ENCODE measurements around the gene SERPINB8.

SERPINB8 gene

DNA sequence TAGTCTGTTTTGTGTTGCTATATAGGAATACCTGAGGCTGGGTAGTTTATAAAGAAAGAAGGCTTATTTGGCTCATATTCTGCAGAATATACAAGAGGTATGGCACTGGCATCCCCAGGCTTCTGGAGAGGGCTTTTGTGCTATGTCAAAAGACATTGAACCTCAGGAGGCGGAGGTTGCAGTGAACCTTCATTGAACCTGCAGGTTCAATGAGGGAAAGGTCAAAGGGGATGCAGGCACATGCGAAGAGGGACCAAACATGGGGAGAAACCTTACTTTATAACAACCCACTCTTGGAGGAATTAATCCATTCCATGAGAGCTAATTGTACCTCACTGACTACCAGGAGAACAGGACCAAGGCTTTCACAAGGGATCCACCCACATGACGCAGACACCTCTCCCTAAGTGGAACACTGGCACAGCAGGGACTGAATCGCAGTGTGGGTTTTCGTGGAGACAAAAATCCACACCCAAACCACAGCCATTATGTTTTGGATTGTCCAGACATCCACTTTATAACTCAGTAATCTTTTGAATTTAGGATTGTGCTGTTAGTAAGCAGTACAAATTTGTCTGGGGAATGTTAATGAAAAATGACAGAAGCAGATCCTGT lies 4.1 kb upstream of the SERPINB8 start:
- no peak for DNase-seq

DNA sequence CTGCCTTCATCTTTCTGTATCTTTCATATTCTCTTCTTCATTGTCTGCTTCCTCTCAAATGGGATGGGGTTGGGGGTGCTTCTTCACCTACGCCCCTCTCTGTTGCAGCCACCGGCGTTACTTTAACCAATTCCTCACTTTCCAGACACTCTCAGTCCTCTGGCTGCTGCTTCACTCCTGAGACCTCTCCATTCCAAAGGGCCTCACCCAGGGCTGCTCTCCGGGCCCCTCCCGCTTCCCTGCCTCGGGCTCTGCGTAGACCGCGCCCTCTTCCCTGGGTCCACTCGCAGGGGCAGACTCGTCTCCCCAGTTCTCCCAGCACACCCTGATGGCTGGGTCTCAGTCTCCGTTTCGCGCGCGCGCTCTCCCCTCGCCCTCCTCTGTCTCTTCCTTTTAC lies 926 bp downstream of the SERPINB8 start:
- DNase-seq, result no peak

DNA sequence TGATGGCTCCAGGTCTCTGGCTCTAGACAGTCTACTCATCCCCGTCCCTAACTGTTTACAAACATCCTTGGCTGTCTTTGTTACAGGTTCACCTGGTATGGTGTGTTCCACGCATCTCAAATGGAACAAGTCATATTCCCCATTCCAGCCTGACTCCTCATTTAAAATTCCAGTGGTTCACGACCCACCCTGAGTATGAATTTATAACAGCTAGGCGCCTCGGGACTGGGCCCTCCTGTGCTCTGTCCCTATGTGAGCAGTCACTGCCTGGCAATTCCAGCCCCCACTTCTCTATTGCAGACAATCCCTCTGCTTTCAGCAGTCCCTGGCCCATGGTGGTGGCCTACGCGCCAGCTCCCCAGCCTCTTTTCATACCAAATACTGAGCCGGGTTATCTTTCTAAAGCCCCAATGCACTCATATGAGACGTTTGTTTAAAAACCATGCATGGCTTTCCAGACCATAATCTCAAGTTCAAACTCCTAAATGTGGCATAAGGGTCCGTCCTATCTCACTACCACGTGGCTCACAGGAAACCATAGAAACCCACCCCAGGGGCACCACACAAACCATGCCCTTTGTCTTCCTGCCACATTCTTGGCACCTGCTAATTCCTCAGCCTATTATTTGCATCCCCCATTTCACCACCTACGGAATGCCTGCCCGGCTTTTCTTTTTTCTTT lies 1.6 kb downstream of the SERPINB8 start:
- DNase-seq, result no peak

DNA sequence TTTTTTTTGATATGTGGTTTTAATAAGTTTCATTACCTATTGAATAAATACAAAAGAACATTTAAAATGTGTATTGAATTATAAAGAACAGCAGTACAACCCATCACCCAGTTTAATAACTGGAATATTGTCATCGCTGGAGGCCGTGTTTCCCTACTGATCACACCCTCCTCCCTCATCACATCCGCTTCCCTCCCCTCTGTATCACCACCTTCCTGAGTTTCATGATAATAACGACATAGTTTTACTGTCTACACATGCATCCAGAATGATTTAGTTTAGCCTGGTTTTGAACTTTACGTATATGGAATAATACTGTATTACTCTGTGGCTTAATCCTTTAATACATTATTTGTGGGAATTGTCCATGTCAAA lies 2.1 kb downstream of the SERPINB8 start:
- no peak for DNase-seq

DNA sequence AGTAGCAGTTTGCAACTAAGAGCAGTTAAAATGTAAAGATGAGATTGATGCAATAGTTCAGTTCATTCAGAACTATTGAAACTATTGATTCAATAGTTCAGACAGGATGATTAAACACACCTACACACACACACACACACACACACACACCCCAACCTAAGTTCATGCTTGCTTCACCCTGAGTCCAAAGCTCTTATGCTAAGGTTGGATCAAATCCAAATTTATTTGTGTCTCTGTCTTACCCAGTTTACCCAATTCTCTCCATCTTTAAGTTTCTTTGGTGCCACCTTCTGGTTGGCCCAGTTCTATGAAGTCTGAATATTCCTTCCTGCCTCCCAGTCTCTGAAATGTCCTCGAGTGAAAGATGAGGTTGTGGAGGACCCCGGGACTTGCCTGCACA lies 5.1 kb downstream of the SERPINB8 start:
- DNase-seq, result peak; percentile 31

DNA sequence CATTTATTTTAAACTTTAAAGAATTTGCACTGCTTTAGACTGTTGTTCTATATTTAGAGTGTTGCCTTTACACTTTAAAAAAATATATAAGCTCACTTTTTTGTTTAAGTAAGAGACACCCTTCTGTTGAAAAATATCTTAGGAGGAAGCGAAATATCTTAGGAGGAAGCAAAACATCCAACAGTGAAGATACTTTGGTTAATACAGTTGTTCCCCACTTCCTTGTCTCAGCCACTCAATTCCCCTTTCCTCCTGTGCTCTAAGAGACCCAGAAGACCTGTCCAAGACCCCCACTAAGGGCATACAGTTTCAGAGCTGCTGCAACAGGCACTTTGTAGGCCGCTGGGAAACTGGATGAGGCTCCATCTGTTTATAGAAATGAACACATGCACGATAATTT lies 5.7 kb downstream of the SERPINB8 start:
- DNase-seq, result no peak

DNA sequence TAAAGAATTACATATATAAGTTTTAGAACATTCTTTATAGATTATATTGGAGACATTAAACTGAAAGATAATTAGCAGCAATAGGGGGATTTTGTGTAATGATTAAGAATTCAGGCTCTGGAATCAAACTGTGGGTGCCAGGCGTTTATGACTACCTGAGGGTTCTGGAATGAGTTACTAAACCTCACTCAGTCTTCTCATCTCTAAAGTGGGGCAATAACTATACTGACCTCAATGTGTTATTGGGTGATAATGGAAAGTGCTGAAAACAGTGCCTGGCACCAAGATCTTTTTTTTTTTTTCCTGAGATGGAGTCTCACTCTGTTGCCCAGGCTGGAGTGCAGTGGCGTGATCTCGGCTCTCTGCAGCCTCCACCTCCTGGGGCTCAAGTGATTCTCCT lies 7.2 kb downstream of the SERPINB8 start:
- no peak for DNase-seq

DNA sequence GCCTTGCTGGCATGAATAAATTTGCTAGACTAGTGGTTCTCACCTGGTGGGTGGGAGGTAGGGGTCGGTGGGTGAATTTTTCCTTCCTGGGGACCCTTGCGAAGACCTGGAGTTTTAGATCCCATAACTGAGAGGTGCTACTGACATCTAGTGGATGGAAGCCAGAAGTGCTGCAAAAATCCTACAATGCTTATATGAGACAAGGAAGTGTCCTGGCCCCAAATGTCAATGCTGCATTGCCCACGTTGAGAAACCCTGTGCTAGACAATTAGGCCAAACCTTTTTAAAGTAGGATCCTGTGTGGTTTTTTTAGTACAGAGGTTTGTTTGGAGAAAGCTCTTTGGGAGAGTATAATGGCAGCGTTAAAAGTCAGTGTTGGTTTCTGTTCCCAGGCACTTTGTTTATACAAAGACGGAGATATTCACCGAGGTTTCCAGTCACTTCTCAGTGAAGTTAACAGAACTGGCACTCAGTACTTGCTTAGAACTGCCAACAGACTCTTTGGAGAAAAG lies 9.6 kb downstream of the SERPINB8 start:
- peak; percentile 77 for DNase-seq

DNA sequence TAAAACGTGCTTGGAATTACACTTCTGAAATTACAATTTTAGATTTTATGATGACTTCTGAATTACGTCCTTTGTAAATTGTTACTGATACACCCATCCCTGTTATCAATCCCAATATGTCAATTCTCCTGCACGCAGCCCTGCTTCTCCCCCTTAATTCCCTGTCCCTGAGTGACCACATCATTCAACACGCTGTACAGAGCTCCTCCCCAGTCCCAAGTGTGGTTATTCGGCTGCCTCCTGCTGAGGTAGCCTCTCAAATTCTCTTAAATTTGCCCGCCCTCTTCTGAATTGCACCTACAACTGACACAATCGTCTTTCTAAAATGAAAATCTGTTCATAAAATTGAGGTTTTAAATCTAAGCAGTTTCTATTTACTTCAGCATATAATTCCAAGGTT lies 10.1 kb downstream of the SERPINB8 start:
- DNase-seq, result no peak

DNA sequence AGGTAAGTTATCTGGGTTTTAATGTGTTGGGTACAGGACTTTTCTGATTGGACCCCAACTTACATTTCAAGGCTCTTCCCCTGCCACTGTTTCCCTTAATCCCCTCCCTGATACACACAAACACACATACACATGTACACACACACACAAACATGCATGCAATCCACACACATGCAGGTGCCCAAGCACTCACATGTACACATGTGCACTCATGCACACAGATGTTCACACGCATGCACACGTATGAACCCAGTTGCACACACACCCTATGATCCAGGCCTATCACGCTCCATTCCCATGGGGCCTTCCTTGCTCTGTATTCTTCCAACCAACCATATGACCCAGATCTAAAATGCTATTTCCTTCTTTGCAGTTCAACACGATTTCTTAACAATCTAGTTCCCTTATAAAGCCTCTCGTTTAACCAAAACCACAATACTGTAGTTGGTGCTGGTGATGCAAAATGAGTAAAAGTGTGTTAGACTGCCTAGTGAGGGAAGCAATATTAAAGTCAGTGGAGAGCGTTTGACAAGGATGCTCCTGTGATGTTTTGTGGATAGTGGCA lies 11.1 kb downstream of the SERPINB8 start:
- DNase-seq, result no peak

DNA sequence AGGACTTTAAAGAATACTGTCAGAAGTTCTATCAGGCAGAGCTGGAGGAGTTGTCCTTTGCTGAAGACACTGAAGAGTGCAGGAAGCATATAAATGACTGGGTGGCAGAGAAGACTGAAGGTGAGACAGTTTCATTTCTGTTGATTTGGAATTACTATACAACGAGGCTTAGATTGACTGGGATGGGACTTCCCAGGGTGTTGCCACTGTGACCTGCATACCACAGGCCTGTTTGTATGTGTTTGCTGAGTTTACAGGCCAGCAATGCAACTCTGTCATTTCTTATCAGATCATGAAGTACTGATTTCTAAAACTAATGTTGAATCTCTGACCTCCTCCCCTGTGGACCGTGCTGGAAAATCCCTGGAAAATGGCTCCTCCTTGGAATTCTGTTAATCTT lies 11.8 kb downstream of the SERPINB8 start:
- no peak for DNase-seq

DNA sequence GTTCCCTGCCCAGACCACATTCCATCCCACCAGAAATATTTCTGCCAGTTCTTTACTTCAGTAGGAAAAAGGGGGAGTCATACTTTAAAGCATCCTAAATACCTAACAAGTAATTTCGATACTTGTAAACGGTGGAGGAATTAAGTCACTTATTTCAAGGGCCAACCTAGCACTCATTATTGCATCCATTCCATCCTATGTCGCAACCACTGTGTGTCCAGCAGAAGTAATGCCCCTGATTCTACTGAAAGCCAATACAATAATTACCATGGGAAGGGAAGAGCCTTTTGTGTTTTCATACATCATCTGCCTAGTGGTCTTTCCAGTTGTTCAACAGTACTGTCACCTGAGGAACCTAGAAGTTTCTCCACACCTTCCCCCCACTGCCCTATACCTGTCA lies 12.5 kb downstream of the SERPINB8 start:
- no peak for DNase-seq

DNA sequence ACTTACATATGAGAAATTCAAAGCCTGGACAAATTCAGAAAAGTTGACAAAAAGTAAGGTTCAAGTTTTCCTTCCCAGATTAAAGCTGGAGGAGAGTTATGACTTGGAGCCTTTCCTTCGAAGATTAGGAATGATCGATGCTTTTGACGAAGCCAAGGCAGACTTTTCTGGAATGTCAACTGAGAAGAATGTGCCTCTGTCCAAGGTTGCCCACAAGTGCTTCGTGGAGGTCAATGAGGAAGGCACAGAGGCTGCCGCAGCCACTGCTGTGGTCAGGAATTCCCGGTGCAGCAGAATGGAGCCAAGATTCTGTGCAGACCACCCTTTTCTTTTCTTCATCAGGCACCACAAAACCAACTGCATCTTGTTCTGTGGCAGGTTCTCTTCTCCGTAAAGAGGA lies 17.0 kb downstream of the SERPINB8 start:
- DNase-seq, result no peak

DNA sequence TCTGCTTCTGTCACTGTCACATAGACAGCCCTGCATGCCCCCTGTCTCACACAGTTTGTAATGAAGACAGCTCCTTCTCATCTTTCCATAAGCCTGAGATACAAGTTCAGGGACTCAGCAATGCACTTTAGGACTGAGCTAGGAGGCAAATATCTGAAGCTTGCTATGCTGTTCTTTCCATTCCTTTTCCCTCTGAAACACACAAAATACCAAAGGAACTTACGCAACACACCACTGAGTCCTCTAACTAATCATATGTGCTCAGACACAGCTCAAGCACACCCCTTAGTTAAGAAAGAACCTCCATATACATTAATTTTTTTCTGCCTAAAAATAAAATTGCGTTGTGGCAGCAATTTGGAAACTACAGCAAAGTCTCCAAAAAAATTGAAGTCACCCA lies 17.9 kb downstream of the SERPINB8 start:
- DNase-seq, result no peak

DNA sequence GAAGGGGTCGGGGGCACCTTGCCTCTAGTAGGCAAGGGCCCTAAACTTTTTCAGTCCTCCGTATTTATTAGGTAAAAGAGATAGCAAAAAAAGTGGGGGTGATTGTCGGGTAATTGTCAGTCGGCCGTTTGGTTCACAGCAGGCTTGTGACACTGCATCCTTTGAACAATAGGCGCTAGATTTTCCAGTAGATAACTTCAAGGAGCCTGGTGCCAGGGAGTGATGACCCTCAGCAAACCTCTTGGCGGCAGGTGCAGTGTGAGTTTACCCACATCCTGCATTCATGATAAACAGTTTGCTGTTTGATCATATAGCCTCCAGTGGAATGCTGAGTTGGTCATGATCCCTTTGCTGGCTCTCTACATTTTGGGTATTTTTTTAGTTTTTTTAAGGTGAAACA lies 22.9 kb downstream of the SERPINB8 start:
- DNase-seq, result no peak

DNA sequence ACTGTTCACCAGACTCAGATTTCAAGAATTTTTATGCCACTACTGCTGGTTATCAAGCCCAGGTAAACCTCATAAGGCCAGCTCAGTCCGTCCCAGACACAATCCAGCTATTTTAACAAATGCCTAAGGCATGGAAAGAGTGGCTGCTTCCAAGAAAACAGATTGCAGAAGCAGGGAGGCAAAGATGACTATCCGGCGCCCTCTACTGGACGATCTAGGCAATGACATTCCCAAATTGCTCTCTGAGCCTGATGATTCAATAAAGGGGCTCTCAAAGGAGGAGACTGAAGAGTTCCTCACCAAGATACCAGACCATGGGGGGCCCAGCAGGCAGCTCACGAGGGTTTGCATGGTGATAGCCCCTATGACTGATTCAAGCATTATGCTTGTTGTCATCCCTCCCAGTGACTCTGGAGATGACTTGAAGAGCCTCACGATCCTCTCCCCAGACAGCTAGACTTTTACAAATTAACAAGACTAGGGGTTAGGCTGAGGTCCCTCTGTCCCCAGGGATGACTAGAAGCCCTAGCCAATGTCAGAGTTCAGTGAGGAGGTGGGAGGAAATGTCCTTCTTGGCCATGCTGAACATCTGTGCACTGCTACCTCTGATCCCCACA lies 25.0 kb downstream of the SERPINB8 start:
- DNase-seq, result peak; percentile 64

DNA sequence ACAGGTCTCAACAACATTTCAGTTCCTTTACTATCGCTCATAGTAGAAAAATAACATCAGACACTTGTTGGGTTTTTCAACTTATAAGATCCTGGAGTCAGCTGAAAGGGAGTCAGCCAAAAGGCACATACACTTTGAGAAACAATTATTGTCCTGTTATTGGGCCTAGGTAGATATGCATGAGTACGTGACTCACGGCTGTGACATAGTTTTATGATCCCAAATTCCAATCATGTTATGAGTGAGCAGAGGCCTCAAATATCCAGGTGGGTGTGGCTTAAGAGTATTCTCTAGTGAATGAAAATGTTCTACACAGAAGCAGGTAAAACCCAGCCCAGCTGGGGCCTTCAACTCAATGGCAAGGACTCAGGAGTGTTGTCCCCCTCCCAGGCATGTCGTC lies 27.2 kb downstream of the SERPINB8 start:
- no peak for DNase-seq

DNA sequence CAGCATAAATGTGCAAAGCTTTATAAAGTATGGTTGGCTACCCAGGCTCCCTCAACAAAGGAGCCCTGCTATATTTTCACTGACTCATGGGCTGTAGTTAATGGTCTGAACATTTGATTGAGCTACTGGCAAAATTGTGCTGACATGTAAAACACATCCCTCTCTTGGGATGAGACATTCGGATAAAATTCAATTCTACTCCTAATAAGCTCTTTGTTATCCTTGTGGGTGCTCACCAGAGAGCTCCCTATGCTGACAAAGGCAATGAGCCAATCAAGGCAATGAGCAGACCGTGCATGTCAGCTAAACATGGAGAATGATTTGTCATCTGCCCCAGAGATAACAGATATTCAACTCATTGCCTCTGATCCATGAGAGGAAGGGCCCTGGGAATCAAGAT lies 27.7 kb downstream of the SERPINB8 start:
- DNase-seq, result no peak

DNA sequence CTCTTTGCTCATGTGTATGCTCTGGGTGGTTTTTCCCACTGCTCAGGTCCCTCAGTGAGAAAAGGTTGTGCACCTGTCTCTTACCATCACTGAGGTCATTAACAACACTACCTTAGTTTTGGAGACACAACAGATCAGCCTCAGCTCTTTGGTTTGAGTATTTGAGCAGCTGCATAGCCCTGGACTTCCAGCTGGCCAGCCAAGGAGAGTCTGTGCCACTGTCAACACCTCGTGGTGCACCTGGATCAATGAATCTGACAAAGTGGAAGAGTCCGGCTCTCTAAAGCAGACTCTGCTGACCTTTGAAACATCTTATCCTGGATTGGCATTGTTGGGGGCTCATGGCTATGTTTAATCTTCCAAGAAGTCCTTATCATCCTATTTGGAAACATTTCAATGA lies 30.0 kb downstream of the SERPINB8 start:
- no peak for DNase-seq

DNA sequence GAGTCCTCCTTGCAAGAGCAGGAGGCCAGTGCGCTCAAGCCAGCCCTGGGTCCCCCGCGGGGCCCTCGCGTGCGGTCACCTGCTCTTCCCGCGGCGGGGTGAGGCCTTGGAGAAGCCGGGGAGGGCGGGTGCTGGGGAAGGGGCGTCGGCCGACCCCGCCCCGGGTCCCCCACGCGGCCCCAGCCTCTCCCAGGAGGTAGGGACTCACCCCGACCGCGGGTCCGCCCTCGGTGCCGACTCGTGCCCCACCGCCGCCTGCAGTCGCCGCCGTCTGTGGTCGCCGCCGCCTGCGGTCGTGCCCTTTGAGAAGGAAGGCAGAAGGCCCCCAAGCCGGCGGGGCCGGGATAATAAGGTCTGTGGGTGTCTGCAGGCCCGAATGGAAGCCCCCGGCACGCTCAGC lies 32.7 kb downstream of the SERPINB8 start:
- no peak for DNase-seq

DNA sequence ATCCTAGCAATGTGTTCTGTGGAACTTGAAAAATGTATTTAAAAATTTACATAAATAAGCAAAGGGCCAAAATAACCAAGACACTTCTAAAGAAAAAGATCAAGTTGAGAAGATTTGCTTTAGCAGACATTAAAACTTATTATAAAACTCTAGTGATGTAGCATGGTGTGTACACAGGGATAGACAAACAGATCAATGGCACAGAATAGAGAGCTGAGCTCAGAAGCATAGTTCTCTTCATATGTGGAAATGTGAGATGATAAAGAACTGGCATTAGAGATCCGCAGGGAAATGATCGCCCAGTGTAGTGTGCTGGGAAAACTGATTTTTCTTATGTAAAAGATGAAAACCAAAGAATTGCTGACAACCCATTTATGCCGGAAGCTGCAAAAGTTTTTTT lies 39.4 kb downstream of the SERPINB8 start:
- no peak for DNase-seq

DNA sequence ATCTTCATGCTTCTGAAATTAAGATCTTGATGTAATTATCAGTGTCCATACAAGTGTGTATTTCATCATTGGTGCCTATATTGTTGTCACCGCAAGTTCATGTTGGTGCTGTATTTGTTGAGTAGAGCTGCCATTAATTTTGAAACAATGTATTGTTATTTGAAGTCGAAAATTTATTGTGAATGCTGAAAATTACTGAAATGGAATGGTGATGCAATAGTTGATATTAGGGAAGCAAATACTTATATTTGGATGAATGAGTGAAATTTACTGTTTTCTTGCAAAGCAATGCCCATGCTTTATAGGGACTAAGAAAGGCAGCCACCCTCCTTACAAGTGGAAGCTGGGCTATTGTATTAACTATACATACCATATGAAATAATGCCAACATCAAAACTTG lies 41.6 kb downstream of the SERPINB8 start:
- DNase-seq, result no peak

DNA sequence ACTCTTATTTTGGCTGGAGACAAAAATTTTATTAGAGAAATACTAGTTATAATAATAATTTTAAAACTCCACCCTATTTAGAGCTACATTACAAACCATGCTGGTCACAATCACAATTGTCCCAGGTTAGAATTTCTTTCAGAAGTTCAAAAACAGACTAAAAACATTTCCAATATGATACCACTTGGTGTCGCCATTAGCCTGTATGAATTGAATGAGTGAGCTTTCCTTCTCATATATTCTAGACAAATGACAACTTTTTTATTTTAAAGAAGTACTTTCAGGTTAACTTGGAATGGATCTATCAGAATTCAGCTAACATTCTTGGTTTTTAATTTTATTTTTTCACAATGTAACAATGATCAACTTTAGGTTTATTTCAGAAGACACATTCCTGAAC lies 48.0 kb downstream of the SERPINB8 start:
- DNase-seq, result peak; percentile 62

Data from OCI-M1 (cell line).